ENCODE measurements around the gene SIX3.

DNA sequence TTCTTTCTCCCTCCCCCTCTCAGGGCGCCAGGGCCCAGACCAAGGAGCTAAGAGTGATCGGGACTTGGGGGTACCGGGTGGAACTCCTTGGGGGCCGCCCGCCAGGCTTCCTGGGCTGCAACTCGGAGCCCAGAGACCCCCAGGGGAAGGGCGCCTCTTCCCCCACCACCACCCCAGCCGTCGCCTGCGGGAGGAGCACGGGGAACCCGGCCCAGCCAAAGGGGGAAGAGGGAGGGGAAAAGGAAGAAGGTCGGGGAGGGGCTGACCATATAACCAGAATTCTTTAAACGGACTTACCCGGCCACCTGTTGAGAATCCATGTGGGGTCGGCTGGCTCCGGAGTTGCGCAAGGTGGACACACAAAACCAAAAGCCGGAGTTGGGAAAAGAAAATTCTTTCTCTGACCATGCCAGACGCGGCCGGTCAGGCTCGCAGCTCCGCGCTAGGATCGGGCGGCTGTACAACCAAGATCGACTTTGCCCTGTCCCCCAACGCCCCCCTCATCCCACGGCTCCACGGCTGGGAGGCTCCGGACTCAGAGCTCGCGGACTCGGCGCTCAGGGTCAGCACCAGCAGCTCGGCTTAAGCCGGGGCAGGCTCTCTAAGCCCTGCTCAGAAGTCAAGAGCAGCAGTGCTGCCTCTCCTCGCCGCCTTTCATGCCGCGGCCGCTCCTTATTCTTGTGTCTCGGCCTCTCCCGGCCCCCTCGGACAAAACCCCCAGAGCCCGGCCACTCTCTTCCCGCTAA, 6.3 kb upstream of the SIX3 start:
- no peak for TF ChIP-seq POLR2A (IDR thresholded peaks at IDR 0.05)
- TF ChIP-seq, protein P1, sequence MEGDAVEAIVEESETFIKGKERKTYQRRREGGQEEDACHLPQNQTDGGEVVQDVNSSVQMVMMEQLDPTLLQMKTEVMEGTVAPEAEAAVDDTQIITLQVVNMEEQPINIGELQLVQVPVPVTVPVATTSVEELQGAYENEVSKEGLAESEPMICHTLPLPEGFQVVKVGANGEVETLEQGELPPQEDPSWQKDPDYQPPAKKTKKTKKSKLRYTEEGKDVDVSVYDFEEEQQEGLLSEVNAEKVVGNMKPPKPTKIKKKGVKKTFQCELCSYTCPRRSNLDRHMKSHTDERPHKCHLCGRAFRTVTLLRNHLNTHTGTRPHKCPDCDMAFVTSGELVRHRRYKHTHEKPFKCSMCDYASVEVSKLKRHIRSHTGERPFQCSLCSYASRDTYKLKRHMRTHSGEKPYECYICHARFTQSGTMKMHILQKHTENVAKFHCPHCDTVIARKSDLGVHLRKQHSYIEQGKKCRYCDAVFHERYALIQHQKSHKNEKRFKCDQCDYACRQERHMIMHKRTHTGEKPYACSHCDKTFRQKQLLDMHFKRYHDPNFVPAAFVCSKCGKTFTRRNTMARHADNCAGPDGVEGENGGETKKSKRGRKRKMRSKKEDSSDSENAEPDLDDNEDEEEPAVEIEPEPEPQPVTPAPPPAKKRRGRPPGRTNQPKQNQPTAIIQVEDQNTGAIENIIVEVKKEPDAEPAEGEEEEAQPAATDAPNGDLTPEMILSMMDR (IDR thresholded peaks at IDR 0.05) = no peak
